SK-N-MC (cell line): ENCODE measurements around the gene GRK2.

Source experiments
- EZH2 ChIP-seq: fragments of 200-600 bp; sonication (generic); IDR thresholded peaks from one replicate; pipeline ENCODE4 v1.6.1; 2017; ENCODE audit warnings: antibody characterized with exemption
- FOXP2 ChIP-seq: optimal IDR thresholded peaks from 2 replicates; pipeline ENCODE3; 2011; ENCODE audit warnings: mild to moderate bottlenecking, moderate library complexity; ENCODE audit not compliant: insufficient read depth; ENCODE audit errors: extremely low read length, control extremely low read depth
- POLR2AphosphoS5 ChIP-seq: IDR thresholded peaks from 2 replicates; pipeline ENCODE4 v1.6.1; 2012; ENCODE audit warnings: mild to moderate bottlenecking, low read depth, low read length, borderline replicate concordance

DNA sequence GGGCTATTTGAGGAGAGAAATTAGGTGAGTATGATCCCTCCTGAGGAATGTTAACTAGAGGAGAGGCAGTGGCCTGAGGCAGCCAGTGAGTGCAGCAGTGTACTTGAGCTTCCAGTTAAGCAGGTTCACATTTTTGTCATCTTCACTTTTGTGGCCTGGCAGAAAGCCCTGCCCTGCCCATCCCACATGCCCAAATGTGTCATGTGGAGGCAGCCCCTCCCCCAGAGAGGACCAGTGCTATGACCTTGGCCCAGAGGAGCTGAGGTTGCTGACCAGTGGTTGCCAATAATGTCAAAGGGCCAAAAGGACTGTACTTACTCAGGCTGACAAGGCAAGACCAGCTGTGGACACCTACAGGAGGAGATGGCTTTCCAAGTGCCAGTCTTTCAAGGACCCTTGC lies 17.6 kb upstream of the GRK2 start:
- TF ChIP-seq POLR2AphosphoS5 (no peak), EZH2 (no peak), FOXP2 (no peak)
